Measurements from ENCODE around the gene MCC.

The MCC gene

DNA sequence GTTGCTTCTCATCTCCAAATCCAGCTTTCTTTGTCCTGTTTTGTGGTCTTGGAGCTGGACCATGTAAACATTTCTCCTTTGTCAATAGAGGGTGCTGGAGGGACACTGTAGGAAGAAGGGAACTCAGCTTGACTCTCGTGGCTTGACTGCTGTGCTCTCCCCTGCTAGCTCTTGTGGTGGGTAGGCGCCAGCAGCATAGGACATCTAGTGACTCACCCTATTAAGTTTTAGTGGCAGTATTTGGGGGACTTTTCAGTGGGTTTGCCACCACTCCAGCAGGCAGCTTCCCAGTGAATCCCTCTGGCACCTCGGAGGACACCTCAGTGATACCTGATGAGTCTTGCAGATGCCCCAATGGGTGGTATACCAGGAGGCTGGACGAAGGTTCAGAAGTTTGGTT lies 151.3 kb downstream of the MCC start (continued):
- TF ChIP-seq ARNTL (CRISPR knock-in tag; IDR thresholded peaks at IDR 0.05; ENCODE audit: borderline replicate concordance, low read depth) (no peak), PPARA (CRISPR knock-in tag; IDR thresholded peaks at IDR 0.05; ENCODE audit: borderline replicate concordance) (no peak), ISL1 (CRISPR knock-in tag; IDR thresholded peaks at IDR 0.05) (no peak), GLIS3 (CRISPR knock-in tag; IDR thresholded peaks at IDR 0.05) (no peak), CSDC2 (CRISPR knock-in tag; IDR thresholded peaks at IDR 0.05) (no peak), ZNF8 (CRISPR knock-in tag; IDR thresholded peaks at IDR 0.05) (no peak), OSR1 (CRISPR knock-in tag; IDR thresholded peaks at IDR 0.05) (no peak), TOX (CRISPR knock-in tag; IDR thresholded peaks at IDR 0.05; ENCODE audit: borderline replicate concordance) (no peak)

DNA sequence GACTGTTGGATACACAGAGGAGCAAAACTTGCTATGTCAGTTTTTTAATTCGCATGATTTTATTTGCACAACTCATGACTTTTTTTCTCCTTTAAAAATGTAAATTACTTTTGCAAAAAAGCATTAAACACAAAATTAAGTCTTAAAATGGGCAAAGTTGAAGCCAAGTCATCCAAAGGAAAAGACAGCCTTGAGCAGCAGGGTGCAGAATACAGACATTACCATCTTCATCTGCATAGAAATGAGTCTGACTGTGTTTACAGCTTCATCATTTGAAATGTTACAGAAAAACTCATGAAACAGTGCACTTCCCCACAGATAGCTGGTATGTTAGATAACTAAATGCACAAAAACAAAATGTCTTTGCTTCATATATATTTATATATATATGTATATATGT lies 154.8 kb downstream of the MCC start:
- no peak for ATAC-seq
- TF ChIP-seq ZNF8 (CRISPR knock-in tag; IDR thresholded peaks at IDR 0.05) (no peak), ZNF70 (CRISPR knock-in tag; IDR thresholded peaks at IDR 0.05) (no peak), SNAI2 (CRISPR knock-in tag; IDR thresholded peaks at IDR 0.05) (no peak), PPARA (CRISPR knock-in tag; IDR thresholded peaks at IDR 0.05; ENCODE audit: borderline replicate concordance) (no peak), RARB (CRISPR knock-in tag; IDR thresholded peaks at IDR 0.05) (no peak), CSDC2 (CRISPR knock-in tag; IDR thresholded peaks at IDR 0.05) (no peak), ZFP30 (CRISPR knock-in tag; IDR thresholded peaks at IDR 0.05) (no peak), ESRRG (CRISPR knock-in tag; IDR thresholded peaks at IDR 0.05) (no peak), ISL1 (CRISPR knock-in tag; IDR thresholded peaks at IDR 0.05) (no peak), TCF4 (CRISPR knock-in tag; IDR thresholded peaks at IDR 0.05; ENCODE audit: borderline replicate concordance) (no peak), ZNF565 (CRISPR knock-in tag; conservative IDR thresholded peaks at IDR 0.05; ENCODE audit: low read depth) (no peak), OSR1 (CRISPR knock-in tag; IDR thresholded peaks at IDR 0.05) (no peak), TOX (CRISPR knock-in tag; IDR thresholded peaks at IDR 0.05; ENCODE audit: borderline replicate concordance) (no peak), ZFP3 (CRISPR knock-in tag; IDR thresholded peaks at IDR 0.05) (no peak)
- TF ChIP-seq, protein P1, sequence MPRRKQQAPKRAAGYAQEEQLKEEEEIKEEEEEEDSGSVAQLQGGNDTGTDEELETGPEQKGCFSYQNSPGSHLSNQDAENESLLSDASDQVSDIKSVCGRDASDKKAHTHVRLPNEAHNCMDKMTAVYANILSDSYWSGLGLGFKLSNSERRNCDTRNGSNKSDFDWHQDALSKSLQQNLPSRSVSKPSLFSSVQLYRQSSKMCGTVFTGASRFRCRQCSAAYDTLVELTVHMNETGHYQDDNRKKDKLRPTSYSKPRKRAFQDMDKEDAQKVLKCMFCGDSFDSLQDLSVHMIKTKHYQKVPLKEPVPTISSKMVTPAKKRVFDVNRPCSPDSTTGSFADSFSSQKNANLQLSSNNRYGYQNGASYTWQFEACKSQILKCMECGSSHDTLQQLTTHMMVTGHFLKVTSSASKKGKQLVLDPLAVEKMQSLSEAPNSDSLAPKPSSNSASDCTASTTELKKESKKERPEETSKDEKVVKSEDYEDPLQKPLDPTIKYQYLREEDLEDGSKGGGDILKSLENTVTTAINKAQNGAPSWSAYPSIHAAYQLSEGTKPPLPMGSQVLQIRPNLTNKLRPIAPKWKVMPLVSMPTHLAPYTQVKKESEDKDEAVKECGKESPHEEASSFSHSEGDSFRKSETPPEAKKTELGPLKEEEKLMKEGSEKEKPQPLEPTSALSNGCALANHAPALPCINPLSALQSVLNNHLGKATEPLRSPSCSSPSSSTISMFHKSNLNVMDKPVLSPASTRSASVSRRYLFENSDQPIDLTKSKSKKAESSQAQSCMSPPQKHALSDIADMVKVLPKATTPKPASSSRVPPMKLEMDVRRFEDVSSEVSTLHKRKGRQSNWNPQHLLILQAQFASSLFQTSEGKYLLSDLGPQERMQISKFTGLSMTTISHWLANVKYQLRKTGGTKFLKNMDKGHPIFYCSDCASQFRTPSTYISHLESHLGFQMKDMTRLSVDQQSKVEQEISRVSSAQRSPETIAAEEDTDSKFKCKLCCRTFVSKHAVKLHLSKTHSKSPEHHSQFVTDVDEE (CRISPR knock-in tag; IDR thresholded peaks at IDR 0.05) = no peak
- TF ChIP-seq, protein P2, sequence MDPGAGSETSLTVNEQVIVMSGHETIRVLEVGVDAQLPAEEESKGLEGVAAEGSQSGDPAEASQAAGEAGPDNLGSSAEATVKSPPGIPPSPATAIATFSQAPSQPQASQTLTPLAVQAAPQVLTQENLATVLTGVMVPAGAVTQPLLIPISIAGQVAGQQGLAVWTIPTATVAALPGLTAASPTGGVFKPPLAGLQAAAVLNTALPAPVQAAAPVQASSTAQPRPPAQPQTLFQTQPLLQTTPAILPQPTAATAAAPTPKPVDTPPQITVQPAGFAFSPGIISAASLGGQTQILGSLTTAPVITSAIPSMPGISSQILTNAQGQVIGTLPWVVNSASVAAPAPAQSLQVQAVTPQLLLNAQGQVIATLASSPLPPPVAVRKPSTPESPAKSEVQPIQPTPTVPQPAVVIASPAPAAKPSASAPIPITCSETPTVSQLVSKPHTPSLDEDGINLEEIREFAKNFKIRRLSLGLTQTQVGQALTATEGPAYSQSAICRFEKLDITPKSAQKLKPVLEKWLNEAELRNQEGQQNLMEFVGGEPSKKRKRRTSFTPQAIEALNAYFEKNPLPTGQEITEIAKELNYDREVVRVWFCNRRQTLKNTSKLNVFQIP (CRISPR knock-in tag; IDR thresholded peaks at IDR 0.05; ENCODE audit: borderline replicate concordance, low read depth) = no peak
- TF ChIP-seq, protein P3, sequence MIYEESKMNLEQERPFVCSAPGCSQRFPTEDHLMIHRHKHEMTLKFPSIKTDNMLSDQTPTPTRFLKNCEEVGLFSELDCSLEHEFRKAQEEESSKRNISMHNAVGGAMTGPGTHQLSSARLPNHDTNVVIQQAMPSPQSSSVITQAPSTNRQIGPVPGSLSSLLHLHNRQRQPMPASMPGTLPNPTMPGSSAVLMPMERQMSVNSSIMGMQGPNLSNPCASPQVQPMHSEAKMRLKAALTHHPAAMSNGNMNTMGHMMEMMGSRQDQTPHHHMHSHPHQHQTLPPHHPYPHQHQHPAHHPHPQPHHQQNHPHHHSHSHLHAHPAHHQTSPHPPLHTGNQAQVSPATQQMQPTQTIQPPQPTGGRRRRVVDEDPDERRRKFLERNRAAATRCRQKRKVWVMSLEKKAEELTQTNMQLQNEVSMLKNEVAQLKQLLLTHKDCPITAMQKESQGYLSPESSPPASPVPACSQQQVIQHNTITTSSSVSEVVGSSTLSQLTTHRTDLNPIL (CRISPR knock-in tag; IDR thresholded peaks at IDR 0.05; ENCODE audit: low read depth) = no peak
- TF ChIP-seq, protein P4, sequence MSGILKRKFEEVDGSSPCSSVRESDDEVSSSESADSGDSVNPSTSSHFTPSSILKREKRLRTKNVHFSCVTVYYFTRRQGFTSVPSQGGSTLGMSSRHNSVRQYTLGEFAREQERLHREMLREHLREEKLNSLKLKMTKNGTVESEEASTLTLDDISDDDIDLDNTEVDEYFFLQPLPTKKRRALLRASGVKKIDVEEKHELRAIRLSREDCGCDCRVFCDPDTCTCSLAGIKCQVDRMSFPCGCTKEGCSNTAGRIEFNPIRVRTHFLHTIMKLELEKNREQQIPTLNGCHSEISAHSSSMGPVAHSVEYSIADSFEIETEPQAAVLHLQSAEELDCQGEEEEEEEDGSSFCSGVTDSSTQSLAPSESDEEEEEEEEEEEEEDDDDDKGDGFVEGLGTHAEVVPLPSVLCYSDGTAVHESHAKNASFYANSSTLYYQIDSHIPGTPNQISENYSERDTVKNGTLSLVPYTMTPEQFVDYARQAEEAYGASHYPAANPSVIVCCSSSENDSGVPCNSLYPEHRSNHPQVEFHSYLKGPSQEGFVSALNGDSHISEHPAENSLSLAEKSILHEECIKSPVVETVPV (CRISPR knock-in tag; IDR thresholded peaks at IDR 0.05) = no peak

DNA sequence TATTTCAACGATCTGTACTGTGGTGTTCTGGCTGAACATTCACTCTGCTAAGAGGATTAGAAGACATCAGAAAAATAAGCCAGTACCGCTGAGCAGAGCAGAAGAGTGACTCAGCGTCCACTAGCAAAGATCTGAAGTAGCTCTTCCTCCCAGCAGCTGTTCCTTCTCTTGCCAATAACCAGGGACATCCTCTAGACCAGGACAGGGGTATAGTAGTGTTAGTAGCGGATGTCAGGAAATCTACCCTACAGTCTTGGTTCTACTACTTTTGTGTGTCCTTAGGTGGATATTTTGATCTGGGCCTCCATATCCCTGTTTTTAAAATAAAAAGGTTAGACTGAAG lies 157.1 kb downstream of the MCC start:
- TF ChIP-seq ZFP3 (CRISPR knock-in tag; IDR thresholded peaks at IDR 0.05) (0 out of 2 replicates have a peak, but pooled peaks have one; percentile 45), ARNTL (CRISPR knock-in tag; IDR thresholded peaks at IDR 0.05; ENCODE audit: borderline replicate concordance, low read depth) (no peak)
- ATAC-seq = peak; percentile 56

DNA sequence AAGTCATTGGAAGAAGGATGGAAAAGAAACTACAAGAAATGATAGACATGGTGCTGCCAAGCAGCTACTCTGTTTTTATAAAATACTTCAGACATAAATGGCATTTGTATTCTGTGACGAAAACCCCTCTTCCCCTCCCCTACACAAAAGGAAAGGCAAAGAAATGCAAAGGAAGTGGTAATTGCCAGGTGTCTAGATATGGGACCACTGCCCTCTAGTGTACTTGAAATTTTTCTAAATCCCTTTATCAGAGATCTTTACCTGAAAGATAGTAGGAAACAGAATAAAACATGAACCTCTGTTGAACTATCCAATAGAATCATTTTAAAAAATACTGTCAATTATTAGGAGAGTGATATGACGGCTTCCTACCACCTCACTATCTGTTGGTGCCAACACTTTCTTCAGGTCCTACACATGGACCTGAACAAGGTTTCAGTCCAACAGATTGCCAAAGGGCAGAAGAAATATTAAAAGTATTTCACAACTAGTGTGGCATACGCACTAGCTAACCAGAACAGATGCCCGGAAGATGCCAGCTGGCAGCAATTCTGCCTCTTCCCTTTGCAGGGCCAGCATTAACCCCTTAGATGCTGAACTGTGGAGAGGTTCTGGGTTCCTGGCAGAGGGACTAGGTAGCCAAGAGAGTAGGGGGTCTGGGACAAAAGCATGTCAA lies 157.6 kb downstream of the MCC start:
- no peak for TF ChIP-seq ZNF8 (CRISPR knock-in tag; IDR thresholded peaks at IDR 0.05)
- TF ChIP-seq, protein P3 (CRISPR knock-in tag; IDR thresholded peaks at IDR 0.05; ENCODE audit: low read depth) = no peak
- TF ChIP-seq ZFP30 (CRISPR knock-in tag; IDR thresholded peaks at IDR 0.05) = no peak
- TF ChIP-seq SNAI2 (CRISPR knock-in tag; IDR thresholded peaks at IDR 0.05) = no peak
- no peak for TF ChIP-seq ZC3H10 (CRISPR knock-in tag; IDR thresholded peaks at IDR 0.05)
- peak; percentile 30; the same call in 1 of the 2 replicates for TF ChIP-seq ISL1 (CRISPR knock-in tag; IDR thresholded peaks at IDR 0.05)
- TF ChIP-seq, protein P4 (CRISPR knock-in tag; IDR thresholded peaks at IDR 0.05) = no peak
- peak; percentile 18; the same call in 1 of the 2 replicates for TF ChIP-seq TCF4 (CRISPR knock-in tag; IDR thresholded peaks at IDR 0.05; ENCODE audit: borderline replicate concordance)
- no peak for TF ChIP-seq PPARA (CRISPR knock-in tag; IDR thresholded peaks at IDR 0.05; ENCODE audit: borderline replicate concordance)
- TF ChIP-seq, protein P2 (CRISPR knock-in tag; IDR thresholded peaks at IDR 0.05; ENCODE audit: borderline replicate concordance, low read depth) = no peak
- no peak for TF ChIP-seq ZNF70 (CRISPR knock-in tag; IDR thresholded peaks at IDR 0.05)
- TF ChIP-seq OSR1 (CRISPR knock-in tag; IDR thresholded peaks at IDR 0.05) = no peak
- TF ChIP-seq GLIS3 (CRISPR knock-in tag; IDR thresholded peaks at IDR 0.05) = no peak
- peak; percentile 70 for ATAC-seq
